SK-N-DZ (cell line): ENCODE data around the gene SPDYE3.

Experiments
- DNase-seq: peaks from one replicate; pipeline ENCODE4 v3.0.0-alpha.2; 2015; ENCODE audit warnings: low spot score
- small RNA-seq, 2 experiments: library from RNA; depleted of rRNA; stranded (forward); fragments of <200 nt; gene quantifications; one replicate each; pipeline ENCODE3, GENCODE V24; 2014

The SPDYE3 gene

GRCh38 chr7:100370746-100371145 is 63.2 kb downstream of the SPDYE3 start:
- no peak for DNase-seq

GRCh38 chr7:100371561-100372171 is 64.2 kb downstream of the SPDYE3 start:
- DNase-seq = no peak

Small RNA genes lying within 50 kb of the gene (small RNA-seq; reads per million reads assigned to genes)
- 0 reads per million in 2 experiments for gene RF00019
